K562 (cell line): ENCODE results near the gene CDCA5. TPM values are rescaled to one million over a fixed set of nuclear protein-coding genes. Genes with fewer than 3 reads are reported as not detected.

Experiments used
- CBX1 ChIP-seq: sonication (generic); IDR thresholded peaks from 2 replicates; pipeline ENCODE4 v1.6.1; 2016; ENCODE audit warnings: antibody characterized with exemption, low read depth, mild to moderate bottlenecking
- CC2D1A ChIP-seq: fragments of 450-650 bp; IDR thresholded peaks from 2 replicates; pipeline ENCODE4 v1.6.1; 2017; ENCODE audit warnings: mild to moderate bottlenecking
- HLTF ChIP-seq: fragments of 450-650 bp; IDR thresholded peaks from 2 replicates; pipeline ENCODE4 v1.6.1; 2016
- MEF2A ChIP-seq: IDR thresholded peaks from 2 replicates; pipeline ENCODE4 v1.6.1; 2011; ENCODE audit warnings: low read depth, mild to moderate bottlenecking, low read length, moderate library complexity; ENCODE audit not compliant: control insufficient read depth
- RBM14 ChIP-seq: fragments of 200-400 bp; formaldehyde crosslinking; IDR thresholded peaks from 2 replicates; pipeline ENCODE4 v1.6.1; 2018; ENCODE audit warnings: low read depth, mild to moderate bottlenecking, low read length, moderate library complexity, borderline replicate concordance; ENCODE audit not compliant: insufficient read depth
- TOE1 ChIP-seq, 2 experiments: fragments of 450-650 bp in 1 of 2; sonication (generic) in 1 of 2; formaldehyde crosslinking in 1 of 2; IDR thresholded peaks; 2 replicates each; pipeline versions ENCODE4 v1.7.1 to v1.8.0; 2016 to 2022; ENCODE audit warnings: borderline replicate concordance in 2 of 2, mild to moderate bottlenecking in 2 of 2, antibody characterized with exemption in 1 of 2, inconsistent platforms in 1 of 2, low read depth in 1 of 2, missing genetic modification reagents in 1 of 2, moderate library complexity in 1 of 2
- ZNF165 ChIP-seq: fragments of 250-450 bp; sonication (Bioruptor Pico); IDR thresholded peaks from 2 replicates; pipeline ENCODE4 v1.4.0; 2020; ENCODE audit warnings: borderline replicate concordance
- ZNF347 ChIP-seq: fragments of 450-650 bp; formaldehyde crosslinking; IDR thresholded peaks from 2 replicates; pipeline ENCODE4 v1.4.0; 2020; ENCODE audit warnings: low read depth, mild to moderate bottlenecking, moderate library complexity
- ZSCAN32 ChIP-seq: fragments of 450-650 bp; formaldehyde crosslinking; IDR thresholded peaks from 2 replicates; pipeline ENCODE4 v1.4.0; 2020; ENCODE audit warnings: mild to moderate bottlenecking, moderate library complexity
- polyA plus RNA-seq, 8 experiments: library from polyadenylated mRNA; depleted of rRNA in 4 of 8; stranded (reverse) in 5 of 8; unstranded in 3 of 8; fragments of >200 nt; fragmentation: Nextera tagmentation in 2 of 8; fragmentation: Illumina TruSeq in 1 of 8; extraction: Ambion mirVana in 2 of 8; extraction: Trizol in 1 of 8; gene quantifications; 2 replicates each; pipeline versions ENCODE4 v1.2.1 to v1.2.3, GENCODE V29; 2011 to 2014; ENCODE audit warnings: inconsistent platforms in 1 of 8, missing spikeins in 1 of 8
- total RNA-seq, 7 experiments: library from RNA; depleted of rRNA in 6 of 7; stranded (reverse); fragments of >200 nt in 6 of 7; fragmentation: Illumina TruSeq in 2 of 7; extraction: Trizol in 2 of 7; gene quantifications; 2 replicates each; pipeline versions ENCODE4 v1.2.1 to v1.2.3, GENCODE V29; 2011 to 2021; ENCODE audit warnings: low replicate concordance in 1 of 7
- TF ChIP-seq, protein P1 (sequence below): sonication (generic); IDR thresholded peaks from 2 replicates; pipeline ENCODE4 v1.6.1; 2016
- TF ChIP-seq, protein P2 (sequence below): sonication (generic); formaldehyde crosslinking; IDR thresholded peaks from 2 replicates; pipeline ENCODE4 v1.8.0; 2022; ENCODE audit warnings: mild to moderate bottlenecking, missing genetic modification reagents
- TF ChIP-seq, protein P3 (sequence below): fragments of 250-450 bp; sonication (Bioruptor Pico); IDR thresholded peaks from 2 replicates; pipeline ENCODE4 v1.5.1; 2021; ENCODE audit warnings: mild to moderate bottlenecking
- TF ChIP-seq, protein P4 (sequence below): fragments of 450-650 bp; conservative IDR thresholded peaks from 2 replicates; pipeline ENCODE4 v1.6.1; 2016; ENCODE audit warnings: missing genetic modification characterization, low read depth, mild to moderate bottlenecking, control low read depth, missing compliant biosample characterization

The CDCA5 gene
- total and polyA plus RNA-seq, 9 of the 15 experiments (the other 6 are each of a cell fraction or from before 2014, with no cell fraction given): 18.9 to 94.3 (median 64.6) TPM

DNA sequence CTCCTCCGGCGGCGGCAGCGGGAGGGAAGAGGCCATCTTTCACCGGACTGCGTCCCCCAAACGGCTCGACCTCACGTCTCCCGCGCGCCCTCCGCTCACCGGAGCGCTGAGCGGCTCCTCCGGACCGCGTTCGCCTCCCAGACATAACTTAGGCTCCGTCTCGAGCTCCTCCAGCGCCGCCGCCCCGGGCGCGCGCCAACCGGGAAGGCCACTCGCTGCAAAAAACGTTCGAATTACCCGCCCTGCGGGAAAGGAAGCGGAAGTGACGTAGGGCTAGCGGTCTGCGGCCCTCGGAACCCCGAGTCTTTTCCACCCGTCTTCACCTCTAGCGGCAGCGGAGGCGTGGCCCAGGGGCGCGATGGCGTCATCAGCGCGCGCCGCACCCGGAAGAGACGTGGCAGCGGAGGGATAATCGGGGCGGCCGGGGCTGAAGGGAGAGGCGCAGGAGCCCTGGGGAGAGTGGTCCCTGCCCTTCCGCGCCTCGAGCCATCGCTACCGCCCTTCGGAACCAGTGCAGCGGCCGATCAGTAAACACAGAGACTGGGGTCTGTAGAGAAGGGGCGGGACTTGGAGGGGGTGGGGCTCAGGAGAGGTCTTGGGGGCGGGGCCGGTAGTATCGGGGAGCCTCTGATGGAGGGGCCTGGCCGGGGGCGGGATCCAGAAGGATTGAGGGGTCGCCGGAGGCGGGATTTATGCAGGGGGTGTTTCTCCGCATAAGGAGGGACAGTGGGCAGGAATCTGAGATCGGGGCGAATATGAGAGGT lies at the start of gene CDCA5, which contains the start of gene ZFPL1 (continued):
- TF ChIP-seq TOE1 (IDR thresholded peaks at IDR 0.05; ENCODE audit: borderline replicate concordance) (no peak), TOE1 (CRISPR knock-in tag; IDR thresholded peaks at IDR 0.05; ENCODE audit: borderline replicate concordance, low read depth) (no peak), ZNF347 (CRISPR knock-in tag) (no peak), MEF2A (no peak), CBX1 (peak; percentile 80; the same call in 1 of the 2 replicates), RBM14 (peak; percentile 75; the same call in 1 of the 2 replicates), HLTF (no peak), ZSCAN32 (CRISPR knock-in tag) (no peak), CC2D1A (no peak), ZNF165 (CRISPR knock-in tag) (no peak)
- TF ChIP-seq, protein P1, sequence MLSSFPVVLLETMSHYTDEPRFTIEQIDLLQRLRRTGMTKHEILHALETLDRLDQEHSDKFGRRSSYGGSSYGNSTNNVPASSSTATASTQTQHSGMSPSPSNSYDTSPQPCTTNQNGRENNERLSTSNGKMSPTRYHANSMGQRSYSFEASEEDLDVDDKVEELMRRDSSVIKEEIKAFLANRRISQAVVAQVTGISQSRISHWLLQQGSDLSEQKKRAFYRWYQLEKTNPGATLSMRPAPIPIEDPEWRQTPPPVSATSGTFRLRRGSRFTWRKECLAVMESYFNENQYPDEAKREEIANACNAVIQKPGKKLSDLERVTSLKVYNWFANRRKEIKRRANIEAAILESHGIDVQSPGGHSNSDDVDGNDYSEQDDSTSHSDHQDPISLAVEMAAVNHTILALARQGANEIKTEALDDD: no peak
- TF ChIP-seq, protein P2, sequence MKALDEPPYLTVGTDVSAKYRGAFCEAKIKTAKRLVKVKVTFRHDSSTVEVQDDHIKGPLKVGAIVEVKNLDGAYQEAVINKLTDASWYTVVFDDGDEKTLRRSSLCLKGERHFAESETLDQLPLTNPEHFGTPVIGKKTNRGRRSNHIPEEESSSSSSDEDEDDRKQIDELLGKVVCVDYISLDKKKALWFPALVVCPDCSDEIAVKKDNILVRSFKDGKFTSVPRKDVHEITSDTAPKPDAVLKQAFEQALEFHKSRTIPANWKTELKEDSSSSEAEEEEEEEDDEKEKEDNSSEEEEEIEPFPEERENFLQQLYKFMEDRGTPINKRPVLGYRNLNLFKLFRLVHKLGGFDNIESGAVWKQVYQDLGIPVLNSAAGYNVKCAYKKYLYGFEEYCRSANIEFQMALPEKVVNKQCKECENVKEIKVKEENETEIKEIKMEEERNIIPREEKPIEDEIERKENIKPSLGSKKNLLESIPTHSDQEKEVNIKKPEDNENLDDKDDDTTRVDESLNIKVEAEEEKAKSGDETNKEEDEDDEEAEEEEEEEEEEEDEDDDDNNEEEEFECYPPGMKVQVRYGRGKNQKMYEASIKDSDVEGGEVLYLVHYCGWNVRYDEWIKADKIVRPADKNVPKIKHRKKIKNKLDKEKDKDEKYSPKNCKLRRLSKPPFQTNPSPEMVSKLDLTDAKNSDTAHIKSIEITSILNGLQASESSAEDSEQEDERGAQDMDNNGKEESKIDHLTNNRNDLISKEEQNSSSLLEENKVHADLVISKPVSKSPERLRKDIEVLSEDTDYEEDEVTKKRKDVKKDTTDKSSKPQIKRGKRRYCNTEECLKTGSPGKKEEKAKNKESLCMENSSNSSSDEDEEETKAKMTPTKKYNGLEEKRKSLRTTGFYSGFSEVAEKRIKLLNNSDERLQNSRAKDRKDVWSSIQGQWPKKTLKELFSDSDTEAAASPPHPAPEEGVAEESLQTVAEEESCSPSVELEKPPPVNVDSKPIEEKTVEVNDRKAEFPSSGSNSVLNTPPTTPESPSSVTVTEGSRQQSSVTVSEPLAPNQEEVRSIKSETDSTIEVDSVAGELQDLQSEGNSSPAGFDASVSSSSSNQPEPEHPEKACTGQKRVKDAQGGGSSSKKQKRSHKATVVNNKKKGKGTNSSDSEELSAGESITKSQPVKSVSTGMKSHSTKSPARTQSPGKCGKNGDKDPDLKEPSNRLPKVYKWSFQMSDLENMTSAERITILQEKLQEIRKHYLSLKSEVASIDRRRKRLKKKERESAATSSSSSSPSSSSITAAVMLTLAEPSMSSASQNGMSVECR (CRISPR knock-in tag): peak; percentile 97
- TF ChIP-seq, protein P3, sequence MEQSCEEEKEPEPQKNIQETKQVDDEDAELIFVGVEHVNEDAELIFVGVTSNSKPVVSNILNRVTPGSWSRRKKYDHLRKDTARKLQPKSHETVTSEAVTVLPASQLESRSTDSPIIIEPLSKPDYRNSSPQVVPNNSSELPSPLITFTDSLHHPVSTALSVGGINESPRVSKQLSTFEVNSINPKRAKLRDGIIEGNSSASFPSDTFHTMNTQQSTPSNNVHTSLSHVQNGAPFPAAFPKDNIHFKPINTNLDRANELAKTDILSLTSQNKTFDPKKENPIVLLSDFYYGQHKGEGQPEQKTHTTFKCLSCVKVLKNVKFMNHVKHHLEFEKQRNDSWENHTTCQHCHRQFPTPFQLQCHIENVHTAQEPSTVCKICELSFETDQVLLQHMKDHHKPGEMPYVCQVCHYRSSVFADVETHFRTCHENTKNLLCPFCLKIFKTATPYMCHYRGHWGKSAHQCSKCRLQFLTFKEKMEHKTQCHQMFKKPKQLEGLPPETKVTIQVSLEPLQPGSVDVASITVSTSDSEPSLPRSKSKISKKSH (CRISPR knock-in tag): no peak
- TF ChIP-seq, protein P4, sequence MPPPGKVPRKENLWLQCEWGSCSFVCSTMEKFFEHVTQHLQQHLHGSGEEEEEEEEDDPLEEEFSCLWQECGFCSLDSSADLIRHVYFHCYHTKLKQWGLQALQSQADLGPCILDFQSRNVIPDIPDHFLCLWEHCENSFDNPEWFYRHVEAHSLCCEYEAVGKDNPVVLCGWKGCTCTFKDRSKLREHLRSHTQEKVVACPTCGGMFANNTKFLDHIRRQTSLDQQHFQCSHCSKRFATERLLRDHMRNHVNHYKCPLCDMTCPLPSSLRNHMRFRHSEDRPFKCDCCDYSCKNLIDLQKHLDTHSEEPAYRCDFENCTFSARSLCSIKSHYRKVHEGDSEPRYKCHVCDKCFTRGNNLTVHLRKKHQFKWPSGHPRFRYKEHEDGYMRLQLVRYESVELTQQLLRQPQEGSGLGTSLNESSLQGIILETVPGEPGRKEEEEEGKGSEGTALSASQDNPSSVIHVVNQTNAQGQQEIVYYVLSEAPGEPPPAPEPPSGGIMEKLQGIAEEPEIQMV (tag): no peak
